ENCODE measurements around the gene C11orf71.

DNA sequence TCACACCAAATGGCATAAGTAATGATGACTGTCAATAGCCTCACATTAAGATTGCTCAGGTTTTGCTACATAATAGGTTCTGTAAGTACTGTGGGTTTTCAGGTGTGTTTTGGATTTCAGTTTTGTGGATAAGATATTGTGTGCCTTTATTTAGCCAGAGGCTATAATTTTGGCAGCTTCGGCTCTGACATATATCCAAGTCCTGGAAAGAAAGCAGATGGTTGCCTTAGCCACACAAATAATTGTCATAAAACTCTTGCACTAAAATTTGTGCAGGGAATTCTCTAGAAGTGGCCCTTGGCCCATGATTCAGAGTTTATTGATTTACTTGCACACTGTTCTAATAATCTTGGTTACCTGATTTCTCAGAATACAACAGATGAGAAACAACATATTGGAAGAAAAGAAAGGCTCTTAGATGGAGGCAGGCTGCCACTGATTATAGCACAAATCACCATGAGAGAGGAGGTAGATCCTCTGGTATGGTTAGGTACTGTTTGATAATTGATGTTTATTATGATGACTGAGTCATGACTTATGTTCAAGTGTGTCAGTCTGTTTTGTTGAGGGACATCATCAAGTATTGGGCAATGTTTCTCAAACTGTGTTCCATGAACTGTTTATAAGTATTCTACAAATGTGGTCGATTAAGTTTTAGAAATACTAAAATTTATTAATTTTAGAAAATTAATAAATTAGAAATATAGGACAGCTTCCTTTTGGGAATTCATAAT, 48.6 kb upstream of the C11orf71 start:
- TF ChIP-seq POLR2A (IDR thresholded peaks at IDR 0.05) (no peak), CTCF (IDR thresholded peaks at IDR 0.05) (no peak)
